HS-27A (cell line): ENCODE data around the gene UBE2E1.
"Not testable (repeated sequence)": the region's sequence is repeated elsewhere in the genome, so short reads cannot be mapped to it uniquely, and the experiment has no call there.

Experiments
- DNase-seq: peaks from one replicate; pipeline ENCODE4 v3.0.0-alpha.2; 2012; ENCODE audit warnings: low read depth, missing footprints

UBE2E1 gene

DNA sequence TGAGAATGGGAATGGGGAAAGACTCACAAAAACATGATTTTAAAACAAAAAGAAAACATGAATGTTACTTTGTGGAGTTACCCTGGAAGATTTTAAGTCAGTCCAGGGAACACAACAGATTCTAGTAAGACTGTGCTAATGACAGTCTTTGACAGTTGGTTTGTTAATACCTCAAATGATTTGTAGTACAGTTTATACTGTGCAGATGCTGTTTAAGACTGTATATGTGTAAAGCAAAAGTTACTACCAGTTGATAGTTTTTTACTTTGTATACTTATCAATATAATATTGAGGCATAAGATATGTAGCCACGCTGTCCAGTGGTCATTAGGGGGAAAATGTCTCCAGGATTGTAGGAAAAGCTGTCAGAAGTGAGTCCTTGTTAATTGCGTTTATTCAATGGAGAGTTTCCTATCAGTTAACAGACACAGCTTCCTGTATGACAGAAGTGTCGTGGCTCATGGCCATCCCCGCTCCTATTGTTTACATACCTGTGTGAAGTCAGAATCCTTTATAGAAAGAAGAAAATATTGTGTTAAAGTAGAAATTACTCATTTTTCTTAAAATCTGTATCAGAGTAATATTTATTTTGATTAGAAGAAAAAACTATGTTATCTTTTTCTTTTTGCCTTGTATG is 75.1 kb downstream of the UBE2E1 start:
- DNase-seq: no peak

DNA sequence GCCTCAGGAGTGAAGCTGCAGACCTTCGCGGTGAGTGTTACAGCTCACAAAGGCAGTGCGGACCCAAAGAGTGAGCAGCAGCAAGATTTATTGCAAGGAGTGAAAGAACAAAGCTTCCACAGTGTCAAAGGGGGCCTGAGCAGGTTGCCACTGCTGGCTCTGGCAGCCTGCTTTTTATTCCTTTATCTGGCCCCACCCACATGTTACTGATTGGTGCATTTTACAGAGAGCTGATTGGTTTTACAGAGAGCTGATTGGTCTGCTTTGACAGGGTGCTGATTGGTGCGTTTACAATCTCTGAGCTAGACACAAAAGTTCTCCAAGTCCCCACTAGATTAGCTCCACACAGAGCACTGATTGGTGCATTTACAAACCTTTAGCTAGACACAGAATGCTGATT is 76.2 kb downstream of the UBE2E1 start:
- DNase-seq: not testable (repeated sequence)

DNA sequence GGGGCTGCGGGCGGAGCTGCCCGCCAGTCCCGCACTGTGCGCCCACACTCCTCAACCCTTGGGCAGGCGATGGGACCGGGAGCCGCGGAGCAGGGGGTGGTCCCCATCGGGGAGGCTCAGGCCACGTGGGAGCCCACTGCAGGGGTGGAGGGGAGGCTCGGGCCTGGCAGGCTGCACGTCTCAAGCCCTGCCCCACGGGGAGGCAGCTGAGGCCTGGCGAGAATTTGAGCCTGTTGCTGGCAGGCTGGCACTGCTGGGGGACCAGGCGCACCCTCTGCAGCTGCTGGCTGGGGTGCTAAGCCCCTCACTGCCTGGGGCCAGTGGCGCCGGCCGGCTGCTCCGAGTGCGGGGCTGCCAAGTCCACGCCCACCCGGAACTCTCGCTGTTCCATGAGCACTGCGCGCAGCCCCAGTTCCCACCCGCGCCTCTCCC is 76.7 kb downstream of the UBE2E1 start:
- DNase-seq: no peak

DNA sequence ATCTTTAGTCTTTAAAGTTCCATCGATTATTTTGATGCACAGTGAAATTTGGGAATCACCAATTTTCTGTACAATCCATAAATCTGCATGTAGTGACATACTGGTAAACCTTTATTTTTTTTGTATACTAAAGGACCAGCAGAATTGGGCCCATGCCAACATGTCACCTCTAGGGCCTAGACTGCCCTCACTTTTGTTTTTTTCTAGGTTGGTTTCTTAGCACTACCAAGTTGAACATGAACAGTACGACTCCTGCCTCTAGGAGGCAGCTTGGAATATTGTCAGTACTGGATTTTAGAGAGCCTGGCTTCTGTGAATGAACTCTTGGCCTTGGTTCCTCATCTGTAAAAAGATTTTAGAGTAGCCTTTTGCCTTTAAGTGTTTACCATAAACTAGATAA is 78.7 kb downstream of the UBE2E1 start:
- DNase-seq: no peak

DNA sequence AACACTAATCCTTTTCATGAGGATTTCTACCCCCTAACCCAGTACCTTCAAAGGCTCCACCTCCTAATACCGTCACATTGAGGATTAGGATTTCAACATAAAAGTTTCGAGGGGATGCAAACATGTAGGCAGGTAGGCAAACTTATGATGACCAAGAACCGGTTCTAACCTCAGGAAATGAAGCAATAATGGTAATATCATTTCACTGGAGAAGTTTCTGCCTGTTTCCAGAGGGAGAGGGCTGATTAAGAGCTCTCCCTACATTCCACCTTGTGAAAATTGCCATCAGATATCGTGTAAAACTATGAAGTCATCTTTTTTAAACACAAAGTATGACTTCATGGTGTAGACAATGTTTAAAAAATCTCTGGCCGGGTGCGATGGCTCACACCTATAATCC is 79.5 kb downstream of the UBE2E1 start:
- DNase-seq: no peak

DNA sequence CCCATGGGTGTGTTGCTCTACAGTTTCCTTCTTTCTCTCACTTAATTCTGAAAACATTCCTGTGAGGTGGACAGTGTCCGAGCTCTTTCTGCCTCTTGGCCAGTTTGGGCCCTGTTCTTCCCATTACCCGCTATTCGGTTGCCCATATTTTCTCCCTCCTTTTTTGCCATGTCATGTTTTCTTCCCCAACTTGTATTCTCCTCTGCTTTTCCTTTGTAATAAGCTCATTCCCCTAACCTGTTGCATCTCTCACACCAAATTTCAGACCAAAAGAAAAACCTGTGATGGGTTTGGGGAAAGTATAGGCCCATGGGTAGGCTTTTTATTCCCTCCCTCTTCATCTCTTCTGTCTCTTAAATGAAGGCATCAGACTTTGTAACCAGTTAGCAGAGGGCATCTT is 80.6 kb downstream of the UBE2E1 start:
- no peak for DNase-seq

DNA sequence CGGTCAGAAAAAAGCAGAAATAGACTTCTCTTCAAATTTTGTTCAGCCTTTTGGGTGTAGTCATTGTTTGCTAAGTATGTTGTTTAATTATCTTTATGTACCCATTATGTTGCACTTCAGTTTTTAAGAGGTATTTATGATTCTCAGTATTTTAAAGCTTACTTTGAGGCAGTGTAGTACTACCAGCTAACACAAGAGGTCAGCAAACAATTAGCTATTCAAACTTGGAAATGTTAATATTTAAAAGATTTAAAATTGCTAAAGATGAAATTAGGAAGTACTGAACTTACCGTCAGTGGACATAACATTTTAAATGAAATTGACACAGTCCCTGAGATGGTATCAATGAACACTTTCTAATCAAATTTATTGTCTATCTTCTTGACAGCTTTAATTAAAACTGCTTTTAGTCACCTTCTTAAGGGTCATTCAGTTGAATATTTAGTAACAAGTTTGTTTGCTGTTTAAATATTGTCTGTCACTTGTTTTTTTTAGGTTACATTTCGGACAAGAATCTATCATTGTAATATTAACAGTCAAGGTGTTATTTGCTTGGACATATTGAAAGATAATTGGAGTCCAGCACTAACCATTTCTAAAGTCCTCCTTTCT is 83.0 kb downstream of the UBE2E1 start:
- peak; percentile 27 for DNase-seq

DNA sequence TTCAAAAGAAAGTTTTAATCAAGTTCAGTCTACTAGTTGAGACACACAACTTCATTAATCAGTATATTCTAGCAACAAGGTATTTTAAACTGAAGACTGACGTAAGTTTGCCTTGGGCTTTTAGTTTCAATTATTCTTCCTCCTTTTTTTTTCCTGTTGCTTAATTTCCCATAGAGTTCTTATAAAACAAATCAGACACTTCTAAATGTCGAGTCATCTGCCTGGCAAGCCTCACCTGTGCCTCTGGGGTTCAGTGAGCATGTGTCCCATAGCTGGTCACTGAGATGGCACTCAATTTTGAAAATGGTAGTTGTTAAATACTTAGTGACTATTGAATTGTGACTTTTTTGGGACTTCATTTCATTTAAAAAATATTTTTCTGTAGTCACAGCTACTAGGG is 83.6 kb downstream of the UBE2E1 start:
- no peak for DNase-seq

DNA sequence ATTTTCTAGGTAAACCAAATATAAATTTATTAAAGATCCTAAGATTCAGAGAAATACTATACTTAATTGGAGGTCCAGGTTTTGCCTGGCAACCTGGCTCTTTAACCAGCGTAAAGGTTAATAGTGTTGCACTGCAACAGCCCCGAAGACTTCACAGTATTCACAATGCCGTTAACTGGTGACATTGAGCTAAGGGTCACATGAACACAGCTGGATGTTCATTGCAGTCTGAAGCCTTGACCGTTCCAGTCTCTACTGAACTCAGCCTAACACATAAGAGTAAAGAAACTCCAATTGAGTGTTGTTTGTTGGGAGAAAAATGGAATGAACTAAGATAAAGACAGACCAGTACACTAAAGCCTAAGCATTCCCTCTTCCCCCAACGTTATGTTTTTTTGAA is 84.2 kb downstream of the UBE2E1 start:
- no peak for DNase-seq

DNA sequence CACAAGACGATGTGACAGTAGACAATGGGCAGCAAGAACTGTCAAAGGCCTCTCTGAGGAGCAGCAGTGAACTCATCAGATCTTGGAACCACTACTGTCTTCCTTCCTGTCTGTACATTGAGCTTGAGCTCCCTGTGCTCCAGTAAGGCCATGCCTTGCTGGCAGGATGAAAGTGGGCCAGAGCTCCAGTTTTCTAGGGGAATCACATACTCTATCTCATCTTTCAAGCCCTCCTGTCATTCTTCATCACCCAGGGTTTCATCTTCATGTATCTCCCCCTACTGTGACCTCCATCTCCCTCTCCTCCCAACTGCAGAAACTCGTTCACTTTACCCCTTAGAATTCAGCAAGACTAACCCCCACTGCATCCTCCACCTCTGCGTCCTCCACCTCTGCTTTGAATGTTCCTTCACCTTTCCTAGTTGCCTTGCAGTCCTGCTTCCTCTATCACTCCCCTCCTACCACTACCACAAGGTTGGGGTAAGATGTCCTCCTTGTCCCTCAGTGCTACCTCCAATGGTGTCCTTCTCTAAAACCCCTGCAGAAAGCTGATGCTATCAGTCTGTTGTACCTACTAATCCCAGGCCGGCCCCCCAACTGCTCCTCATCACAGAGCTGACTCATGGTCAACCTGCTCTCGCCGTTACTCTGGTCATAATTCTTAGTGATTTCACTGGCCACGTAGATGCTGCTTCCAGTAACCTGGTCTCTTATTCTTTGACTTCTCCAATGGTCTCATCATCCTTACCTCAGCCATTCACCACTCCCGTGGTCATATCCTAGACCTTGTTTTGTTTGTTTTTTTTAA is 88.7 kb downstream of the UBE2E1 start:
- DNase-seq: no peak

DNA sequence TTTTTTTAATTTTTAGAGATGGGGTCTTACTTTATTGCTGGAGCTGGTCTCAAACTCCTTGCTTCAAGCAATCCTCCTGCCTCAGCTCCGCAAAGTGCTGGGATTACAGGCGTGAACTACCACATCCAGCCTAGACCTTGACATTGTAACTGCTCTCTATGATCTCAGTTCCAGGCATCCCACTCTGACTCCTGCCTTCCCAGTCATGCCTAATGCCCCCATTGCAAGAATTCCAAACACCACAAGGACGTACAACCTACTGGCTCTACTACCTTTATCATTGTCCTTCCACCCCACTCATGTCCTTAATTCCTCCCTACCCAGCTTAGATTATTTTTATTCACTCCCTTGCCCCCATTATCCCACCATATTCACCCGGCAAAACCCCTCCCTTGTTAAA is 89.4 kb downstream of the UBE2E1 start:
- DNase-seq: no peak

DNA sequence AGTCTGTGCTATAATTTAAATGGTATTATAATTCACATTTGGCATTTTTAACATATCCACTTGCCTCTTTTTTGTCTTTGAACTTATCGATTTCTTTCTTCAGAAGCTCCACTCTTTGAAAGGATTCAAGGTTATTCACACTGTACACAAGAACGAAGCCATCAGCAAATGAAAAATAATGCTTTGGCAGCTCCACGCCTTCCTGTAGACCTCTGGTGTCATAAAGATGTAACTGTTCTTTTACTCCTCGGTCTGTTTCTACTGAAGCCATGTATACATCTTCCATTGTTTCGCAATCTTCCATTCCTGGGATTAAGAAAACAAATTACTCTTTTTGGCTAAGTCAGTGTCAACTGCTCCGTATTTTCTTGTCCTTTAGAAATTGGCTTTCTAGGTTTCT is 95.0 kb downstream of the UBE2E1 start:
- no peak for DNase-seq

DNA sequence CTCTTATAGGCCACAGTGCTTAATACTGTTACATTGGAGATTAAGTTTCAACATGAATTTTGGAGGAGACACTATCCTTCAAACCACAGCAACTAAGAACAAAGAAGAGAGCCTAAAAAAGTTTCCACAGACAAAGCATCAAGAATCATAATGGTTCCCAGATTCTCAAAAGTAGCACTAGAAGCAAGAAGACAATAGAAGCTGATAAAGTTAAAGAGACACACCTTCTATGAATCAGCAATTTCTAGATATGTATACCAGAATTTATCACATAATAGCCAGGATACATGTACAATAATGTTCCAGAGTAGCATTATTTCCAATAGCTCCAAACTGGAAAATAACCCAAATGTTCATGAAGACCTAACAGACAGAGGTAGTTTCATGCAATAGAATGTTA is 98.8 kb downstream of the UBE2E1 start:
- DNase-seq: no peak

DNA sequence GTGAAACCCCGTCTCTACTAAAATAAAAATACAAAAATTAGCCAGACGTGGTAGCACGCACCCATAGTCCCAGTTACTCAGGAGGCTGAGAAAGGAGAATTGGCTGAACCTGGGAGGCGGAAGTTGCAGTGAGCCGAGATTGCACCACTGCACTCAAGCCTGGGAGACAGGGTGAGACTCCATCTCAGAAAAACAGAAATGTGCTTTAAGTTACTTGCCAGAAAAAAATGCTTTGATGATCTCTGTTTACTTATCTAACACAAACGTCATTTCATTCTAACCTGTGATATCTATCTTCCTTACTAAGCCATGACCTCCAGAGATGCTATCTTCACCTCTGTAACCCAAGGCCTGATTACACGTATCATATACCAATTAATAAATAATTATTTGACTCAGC is 103.6 kb downstream of the UBE2E1 start:
- DNase-seq: no peak

DNA sequence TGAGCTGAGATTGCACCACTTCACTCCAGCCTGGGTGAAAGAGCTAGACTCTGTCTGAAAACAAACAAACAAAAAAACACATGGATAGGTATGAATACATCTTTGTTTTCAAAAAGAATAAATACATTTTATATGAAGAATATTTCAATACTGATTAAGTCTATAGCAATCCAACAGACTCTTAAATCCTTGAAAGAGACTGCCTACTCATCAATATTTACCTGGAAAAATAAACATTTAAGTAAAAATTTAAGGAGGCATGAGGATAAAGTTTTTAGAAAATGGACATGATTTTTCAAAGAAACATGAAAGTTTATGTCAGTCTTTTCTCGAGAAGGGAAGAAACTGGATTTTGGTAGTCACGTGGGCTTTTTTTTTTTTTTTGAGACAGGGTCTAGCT is 105.6 kb downstream of the UBE2E1 start:
- DNase-seq: no peak

DNA sequence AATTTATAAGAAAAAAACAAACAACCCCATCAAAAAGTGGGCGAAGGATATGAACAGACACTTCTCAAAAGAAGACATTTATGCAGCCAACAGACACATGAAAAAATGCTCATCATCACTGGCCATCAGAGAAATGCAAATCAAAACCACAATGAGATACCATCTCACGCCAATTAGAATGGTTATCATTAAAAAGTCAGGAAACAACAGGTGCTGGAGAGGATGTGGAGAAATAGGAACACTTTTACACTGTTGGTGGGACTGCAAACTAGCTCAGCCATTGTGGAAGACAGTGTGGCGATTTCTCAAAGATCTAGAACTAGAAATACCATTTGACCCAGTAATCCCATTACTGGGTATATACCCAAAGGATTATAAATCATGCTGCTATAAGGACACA is 106.6 kb downstream of the UBE2E1 start:
- DNase-seq: not testable (repeated sequence)

DNA sequence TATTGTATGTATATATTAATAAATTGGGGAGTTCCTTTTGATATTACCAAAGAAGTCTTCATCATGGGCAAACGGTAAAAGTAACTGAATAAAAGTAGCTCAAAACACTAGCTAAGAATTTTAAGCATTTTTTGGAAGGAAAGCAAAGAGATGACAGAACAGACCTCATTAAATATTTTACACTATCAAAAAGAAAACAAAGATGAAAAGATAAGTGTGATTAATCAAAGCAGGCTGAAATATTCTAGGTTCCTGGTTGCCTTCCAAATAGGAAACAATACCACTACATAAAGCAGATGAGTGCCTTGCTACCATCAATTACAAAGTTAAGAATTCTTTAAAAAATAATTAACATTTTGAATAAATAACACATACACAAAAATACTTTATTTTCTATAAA is 107.4 kb downstream of the UBE2E1 start:
- no peak for DNase-seq

DNA sequence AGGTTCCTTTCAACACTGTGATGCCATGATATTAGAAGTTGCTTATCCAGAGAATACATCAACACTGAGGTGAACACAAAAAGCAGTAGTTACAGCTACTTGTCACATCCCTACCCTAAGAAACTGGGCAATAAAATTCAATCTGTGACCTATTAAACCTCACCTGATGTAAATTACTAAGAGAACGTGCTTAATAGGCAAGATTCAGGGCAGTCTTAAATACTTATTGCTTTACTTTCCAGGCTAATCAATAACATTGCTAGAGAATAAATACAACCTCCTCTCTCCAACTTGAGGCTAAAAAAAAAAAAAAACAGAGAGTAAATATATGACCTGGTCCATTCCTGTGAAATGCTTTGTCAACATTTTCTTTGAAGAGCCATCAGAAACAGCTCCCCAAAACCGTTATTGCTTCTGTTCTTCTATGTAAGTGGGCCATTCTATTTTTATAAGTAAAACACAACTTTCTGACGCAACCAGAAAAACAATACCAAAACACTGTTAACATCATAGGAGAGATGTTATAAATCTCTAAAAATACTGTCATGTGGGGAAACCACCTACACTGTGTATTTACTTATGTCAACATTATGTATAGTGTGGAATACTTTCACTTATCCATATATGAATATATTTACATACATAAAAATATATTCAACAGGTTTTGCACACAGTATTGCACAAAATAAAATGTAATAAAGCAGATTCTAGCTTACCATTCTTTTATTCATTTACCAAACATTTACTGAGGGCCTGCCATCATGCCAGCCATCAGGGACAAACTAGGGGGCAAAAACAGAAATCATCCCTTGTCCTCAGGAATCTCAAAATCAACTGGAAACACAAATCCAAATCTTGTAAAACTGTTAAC is 108.4 kb downstream of the UBE2E1 start:
- no peak for DNase-seq

DNA sequence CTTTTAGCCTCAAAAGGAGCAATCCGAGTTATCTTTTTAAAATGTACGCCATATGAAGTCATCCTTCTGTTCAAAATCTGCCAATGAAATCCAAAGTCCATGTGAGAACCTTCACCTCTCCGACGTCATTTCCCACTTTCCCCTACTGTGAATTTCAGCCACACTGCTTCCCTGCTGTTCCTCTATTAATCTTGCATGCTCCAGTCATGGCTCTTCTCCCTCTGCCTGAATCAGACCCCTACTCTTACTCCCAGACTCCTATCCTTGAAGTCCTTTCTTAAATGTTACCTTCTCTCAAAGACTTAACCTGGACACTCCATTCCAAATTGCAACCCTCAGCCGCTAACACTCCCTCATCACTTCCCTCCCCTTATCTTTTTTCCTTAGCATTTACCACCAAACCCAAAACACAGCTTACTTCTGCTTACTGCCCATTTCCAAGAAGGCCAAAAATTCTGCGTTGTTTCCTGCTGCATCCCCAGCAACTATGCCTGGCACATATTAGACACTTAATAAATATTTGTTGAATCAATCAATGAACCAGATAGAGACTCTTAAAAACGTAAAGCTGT is 109.9 kb downstream of the UBE2E1 start:
- DNase-seq: no peak

DNA sequence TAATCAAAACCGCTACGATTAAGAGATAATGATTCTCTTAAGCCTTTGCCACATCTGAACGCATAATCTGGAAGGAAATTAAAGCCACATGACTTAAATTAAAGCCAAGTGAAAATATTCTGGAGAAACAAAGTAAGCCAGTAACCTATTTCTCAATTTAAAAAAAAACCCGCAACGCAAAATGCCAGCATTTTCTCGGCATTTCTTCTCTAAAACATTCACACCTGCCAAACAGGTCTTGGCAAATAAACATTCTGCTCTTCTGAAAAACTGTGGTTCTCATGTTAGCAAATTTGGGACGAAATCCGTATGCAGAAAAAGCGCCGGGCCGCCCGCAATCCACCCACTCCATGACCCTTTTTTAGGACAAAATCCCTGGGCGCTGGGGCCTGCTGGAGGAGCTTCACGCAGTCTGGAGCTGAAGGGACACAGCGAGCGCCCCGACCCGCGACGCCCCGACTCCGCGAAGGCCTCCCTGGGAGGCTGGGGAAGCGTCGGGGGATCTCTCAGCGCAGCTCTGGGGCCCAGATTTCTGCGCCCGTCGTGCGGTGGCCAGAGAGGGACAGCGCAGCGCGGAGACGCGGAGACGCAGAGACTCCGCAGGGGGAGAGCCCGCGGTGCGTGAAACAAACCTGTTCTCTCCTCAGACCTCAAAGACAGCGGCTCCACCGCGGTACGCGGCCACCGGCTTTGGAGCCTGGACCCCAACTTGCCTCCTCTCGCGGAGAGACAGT is 110.6 kb downstream of the UBE2E1 start:
- peak; percentile 50 for DNase-seq
